ENCODE measurements around the gene ELMO1.

DNA sequence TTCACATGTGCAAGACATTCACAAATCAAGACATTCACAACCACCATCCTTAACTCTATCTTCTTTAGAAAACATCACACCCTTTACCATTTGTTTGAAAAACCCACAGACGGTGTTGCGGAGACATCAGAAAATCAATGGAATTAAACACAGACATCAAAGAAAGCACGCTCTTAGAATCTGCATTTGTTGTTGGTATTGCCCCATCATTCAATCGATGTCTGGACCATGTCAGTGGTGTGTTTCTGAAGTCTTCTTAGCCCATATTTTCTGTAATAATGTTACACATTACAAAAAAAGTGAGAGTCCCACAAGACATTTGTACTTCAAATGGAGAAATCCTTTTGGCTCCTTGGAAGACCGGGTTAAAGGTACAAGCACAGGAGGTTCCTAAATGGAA, 550.5 kb downstream of the ELMO1 start:
- TF ChIP-seq POLR2A (IDR thresholded peaks at IDR 0.05), result no peak
- TF ChIP-seq, protein P1, sequence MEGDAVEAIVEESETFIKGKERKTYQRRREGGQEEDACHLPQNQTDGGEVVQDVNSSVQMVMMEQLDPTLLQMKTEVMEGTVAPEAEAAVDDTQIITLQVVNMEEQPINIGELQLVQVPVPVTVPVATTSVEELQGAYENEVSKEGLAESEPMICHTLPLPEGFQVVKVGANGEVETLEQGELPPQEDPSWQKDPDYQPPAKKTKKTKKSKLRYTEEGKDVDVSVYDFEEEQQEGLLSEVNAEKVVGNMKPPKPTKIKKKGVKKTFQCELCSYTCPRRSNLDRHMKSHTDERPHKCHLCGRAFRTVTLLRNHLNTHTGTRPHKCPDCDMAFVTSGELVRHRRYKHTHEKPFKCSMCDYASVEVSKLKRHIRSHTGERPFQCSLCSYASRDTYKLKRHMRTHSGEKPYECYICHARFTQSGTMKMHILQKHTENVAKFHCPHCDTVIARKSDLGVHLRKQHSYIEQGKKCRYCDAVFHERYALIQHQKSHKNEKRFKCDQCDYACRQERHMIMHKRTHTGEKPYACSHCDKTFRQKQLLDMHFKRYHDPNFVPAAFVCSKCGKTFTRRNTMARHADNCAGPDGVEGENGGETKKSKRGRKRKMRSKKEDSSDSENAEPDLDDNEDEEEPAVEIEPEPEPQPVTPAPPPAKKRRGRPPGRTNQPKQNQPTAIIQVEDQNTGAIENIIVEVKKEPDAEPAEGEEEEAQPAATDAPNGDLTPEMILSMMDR (IDR thresholded peaks at IDR 0.05 in 8 of 11, conservative IDR thresholded peaks at IDR 0.05 in 3 of 11), result no peak
- TF ChIP-seq POLR2AphosphoS5 (IDR thresholded peaks at IDR 0.05), result no peak

All from spleen (tissue), 7 donors.